ENCODE results near the gene NXN.

GRCh38 chr17:948284-948852, 31.2 kb downstream of the NXN start:
- TF ChIP-seq CTCF (IDR thresholded peaks at IDR 0.05; ENCODE audit: low read depth, low read length, poor library complexity, severe bottlenecking) (no peak), EZH2phosphoT487 (IDR thresholded peaks at IDR 0.05; ENCODE audit: borderline replicate concordance, low read length) (no peak)
